Measurements from ENCODE around the gene DIP2B. TPM values are rescaled to one million over a fixed set of nuclear protein-coding genes. Genes with fewer than 3 reads are reported as not detected.

The DIP2B gene
- total and polyA plus RNA-seq, 2 of the 13 experiments (the other 11 are each of a cell fraction or from before 2014, with no cell fraction given): 32.1 to 35.8 TPM

GRCh38 chr12:50538182-50538581 lies 33.4 kb downstream of the DIP2B start (continued):
- TF ChIP-seq ZHX2 (IDR thresholded peaks at IDR 0.05; ENCODE audit: low read depth): no peak
- TF ChIP-seq ZHX2 (CRISPR knock-in tag; IDR thresholded peaks at IDR 0.05; ENCODE audit: borderline replicate concordance): no peak
- no peak for TF ChIP-seq ZNF552 (CRISPR knock-in tag; IDR thresholded peaks at IDR 0.05; ENCODE audit: borderline replicate concordance)
- TF ChIP-seq HNRNPLL (IDR thresholded peaks at IDR 0.05; ENCODE audit: low read depth, low read length, poor library complexity, severe bottlenecking): no peak
- no peak for TF ChIP-seq JUN (CRISPR knock-in tag; IDR thresholded peaks at IDR 0.05)
- no peak for TF ChIP-seq SMC3 (IDR thresholded peaks at IDR 0.05; ENCODE audit: low read length)

GRCh38 chr12:50541139-50541538 lies 36.4 kb downstream of the DIP2B start:
- Histone ChIP-seq H2AFZ (ENCODE audit: low read length) (no peak overlapping the region), H3K36me3 (replicated peaks in 1 of 2; ENCODE audit: control insufficient read depth in 1 of 2, insufficient read depth in 2 of 2, low read length in 2 of 2) (peaks cover under 1 to 11% of the 10 kb centered on the region in 2 experiments; a peak in 1 of 5 replicates), H3K27ac (ENCODE audit: extremely low read length, insufficient read depth, low read length) (no peak overlapping the region), H3K9me3 (ENCODE audit: low read length) (no peaks in the 10 kb centered on the region), H3K4me3 (replicated peaks in 1 of 3; ENCODE audit: insufficient read depth in 1 of 3, low read depth in 2 of 3, low read length in 3 of 3) (no peak overlapping the region), H4K20me1 (ENCODE audit: insufficient read depth, low read length) (no peaks in the 10 kb centered on the region; the same call in 1 of the 2 replicates), H3K4me2 (ENCODE audit: low read depth, low read length) (no peak overlapping the region), H3K27me3 (ENCODE audit: control insufficient read depth in 1 of 2, insufficient read depth in 2 of 2, low read length in 2 of 2) (no peaks in the 10 kb centered on the region), H3K4me1 (ENCODE audit: insufficient read depth, low read length) (peaks cover 66% of the 10 kb centered on the region), H3K9ac (ENCODE audit: insufficient read depth, low read depth, low read length) (no peak overlapping the region), H3K79me2 (ENCODE audit: insufficient read depth, low read length) (peaks cover 87% of the 10 kb centered on the region)
- in situ Hi-C loops (cut with HindIII; ENCODE audit: extremely low pct_ligation_motif_present, low pct_unique_long_range_greater_than_20kb): no loop called here
- intact Hi-C loops (cut with micrococcal nuclease; ENCODE audit: unreplicated experiment): no loop called here
- TF ChIP-seq ZNF142 (CRISPR knock-in tag; IDR thresholded peaks at IDR 0.05) (no peak), MAFK (conservative IDR thresholded peaks at IDR 0.05 in 1 of 2, IDR thresholded peaks at IDR 0.05 in 1 of 2; ENCODE audit: low read length in 2 of 2) (peak; percentile 15 to 64; a peak in 2 of 4 replicates)
- ATAC-seq (no peak), DNase-seq (ENCODE audit: low spot score) (no peak), FAIRE-seq (no peak)
- POLR2A ChIA-PET: interaction anchor here (4.4 kb wide), 1 partner anchor 7 kb away, joined by 19 read pairs; no protein-coding TSS in a partner anchor
- TSS peak; percentile 30 for BruUV-seq (replicated peaks)
- CTCF ChIA-PET (ENCODE audit: low intra/inter-chr PET ratio, low total read pairs): no interaction called here
